Measurements from ENCODE around the gene COL4A2. TPM values are rescaled to one million over a fixed set of nuclear protein-coding genes. Genes with fewer than 3 reads are reported as not detected.

COL4A2 gene
- polyA plus RNA-seq, 1 donor, result 443 TPM

GRCh38 chr13:110557610-110558305 lies 250.7 kb downstream of the COL4A2 start:
- no peak for DNase-seq (ENCODE audit: low read depth)

GRCh38 chr13:110559429-110559943 lies 252.4 kb downstream of the COL4A2 start:
- no peak for DNase-seq (ENCODE audit: low read depth)

GRCh38 chr13:110559986-110560385 lies 252.9 kb downstream of the COL4A2 start:
- DNase-seq (ENCODE audit: low read depth), result no peak

- no peak for DNase-seq (ENCODE audit: low read depth)
These were observed 253.7 kb downstream of the COL4A2 start for GRCh38 chr13:110560601-110561343.

GRCh38 chr13:110561344-110562035 lies 254.4 kb downstream of the COL4A2 start, which contains the start of gene RAB20:
RAB20 (minus strand) TSS chr13:110561722; CDS start chr13:110561519, 203 bp downstream.
- peak; percentile 31 for DNase-seq (ENCODE audit: low read depth)

GRCh38 chr13:110562036-110562597 lies 255.0 kb downstream of the COL4A2 start:
- DNase-seq (ENCODE audit: low read depth), result no peak

Other genes with a start within 250 kb of the COL4A2 start
- 566 TPM for gene COL4A1, start 127 bp upstream of the COL4A2 start, polyA plus RNA-seq (ENCODE audit: insufficient read length)